ENCODE data around the gene TMEM170A.
"Not testable (repeated sequence)": the region's sequence is repeated elsewhere in the genome, so short reads cannot be mapped to it uniquely, and the experiment has no call there.

The TMEM170A gene

GRCh38 chr16:75446416-75446815 lies 18.1 kb downstream of the TMEM170A start:
- DNase-seq = no peak

- no peak for DNase-seq
Observed at GRCh38 chr16:75445298-75445697, 19.2 kb downstream of the TMEM170A start.

- no peak for DNase-seq
Observed at GRCh38 chr16:75443298-75443697, 21.2 kb downstream of the TMEM170A start.

GRCh38 chr16:75433732-75434413 lies 30.6 kb downstream of the TMEM170A start:
- peak; percentile 90 for DNase-seq

- DNase-seq = peak; percentile 96
Observed at GRCh38 chr16:75432828-75433731, 31.4 kb downstream of the TMEM170A start, which contains the start of gene CFDP1. Gene CFDP1 (minus strand): TSS chr16:75433503. CDS start chr16:75433352, 151 bp downstream.

GRCh38 chr16:75429621-75430403 lies 34.7 kb downstream of the TMEM170A start:
- no peak for DNase-seq

GRCh38 chr16:75426524-75426923 lies 38.0 kb downstream of the TMEM170A start:
- peak; percentile 13 for DNase-seq

GRCh38 chr16:75424105-75424762 lies 40.3 kb downstream of the TMEM170A start:
- DNase-seq = not testable (repeated sequence)

GRCh38 chr16:75423723-75424104 lies 40.8 kb downstream of the TMEM170A start:
- DNase-seq = no peak

GRCh38 chr16:75421820-75422126 lies 42.7 kb downstream of the TMEM170A start:
- DNase-seq = no peak

- peak; percentile 36 for DNase-seq
Observed at GRCh38 chr16:75420987-75421819, 43.3 kb downstream of the TMEM170A start.

- DNase-seq = no peak
Observed at GRCh38 chr16:75416904-75417565, 47.5 kb downstream of the TMEM170A start.

GRCh38 chr16:75415169-75415905 lies 49.2 kb downstream of the TMEM170A start:
- DNase-seq = no peak

- DNase-seq = no peak
Observed at GRCh38 chr16:75413951-75414350, 50.5 kb downstream of the TMEM170A start.

GRCh38 chr16:75406943-75407342 lies 57.5 kb downstream of the TMEM170A start:
- DNase-seq = no peak

GRCh38 chr16:75402821-75403475 lies 61.5 kb downstream of the TMEM170A start:
- peak; percentile 53 for DNase-seq

- DNase-seq = peak; percentile 25
Observed at GRCh38 chr16:75402159-75402820, 62.2 kb downstream of the TMEM170A start.

- DNase-seq = no peak
Observed at GRCh38 chr16:75401691-75402090, 62.8 kb downstream of the TMEM170A start.

GRCh38 chr16:75398333-75398732 lies 66.2 kb downstream of the TMEM170A start:
- no peak for DNase-seq

All from hematopoietic multipotent progenitor cell treated with erythropoietin and hydrocortisone succinate and interleukin-3 and kit ligand, for 8 days (in vitro differentiated cells).